Liver (tissue), 9 donors: Measurements from ENCODE around the gene MYMK. TPM values are rescaled to one million over a fixed set of nuclear protein-coding genes. Genes with fewer than 3 reads are reported as not detected.

ENCODE experiments used
- DNase-seq: peaks from one replicate; pipeline ENCODE4 v3.0.0-alpha.2; 2017; ENCODE audit warnings: low spot score
- H3K27ac ChIP-seq, 2 donors: one replicate each; pipeline ENCODE4 v1.7.0; 2013; ENCODE audit warnings: inconsistent platforms in 2 of 2, low read length in 2 of 2, control low read depth in 1 of 2, low read depth in 1 of 2, mild to moderate bottlenecking in 1 of 2
- H3K27me3 ChIP-seq, 4 donors: one replicate each; pipeline versions ENCODE4 v1.6.1 to v1.7.0; 2013; ENCODE audit warnings: low read length in 3 of 4, inconsistent platforms in 1 of 4, mild to moderate bottlenecking in 1 of 4, moderate library complexity in 1 of 4; ENCODE audit not compliant: control insufficient read depth in 4 of 4, insufficient read depth in 4 of 4
- H3K36me3 ChIP-seq, 4 donors: one replicate each; pipeline versions ENCODE4 v1.6.1 to v1.7.0; 2013; ENCODE audit warnings: low read length in 3 of 4, mild to moderate bottlenecking in 3 of 4, low read depth in 1 of 4, moderate library complexity in 1 of 4; ENCODE audit not compliant: control insufficient read depth in 4 of 4, insufficient read depth in 3 of 4
- H3K4me1 ChIP-seq, 4 donors: one replicate each; pipeline versions ENCODE4 v1.6.1 to v1.7.0; 2013; ENCODE audit warnings: low read length in 3 of 4, mild to moderate bottlenecking in 3 of 4, moderate library complexity in 1 of 4; ENCODE audit not compliant: control insufficient read depth in 4 of 4, insufficient read depth in 4 of 4
- H3K4me3 ChIP-seq, 3 donors: one replicate each; pipeline versions ENCODE4 v1.6.1 to v1.7.0; 2013; ENCODE audit warnings: low read length in 3 of 3, control low read depth in 1 of 3, low read depth in 1 of 3, mild to moderate bottlenecking in 1 of 3
- H3K9ac ChIP-seq, 2 donors: one replicate each; pipeline ENCODE4 v1.7.0; 2013; ENCODE audit warnings: low read length in 2 of 2, mild to moderate bottlenecking in 2 of 2, moderate library complexity in 2 of 2, control low read depth in 1 of 2, low read depth in 1 of 2
- H3K9me3 ChIP-seq, 4 donors: one replicate each; pipeline versions ENCODE4 v1.6.1 to v1.7.0; 2013; ENCODE audit warnings: low read length in 3 of 4; ENCODE audit not compliant: control insufficient read depth in 4 of 4
- FOXA1 ChIP-seq: IDR thresholded peaks from 2 replicates; pipeline ENCODE4 v1.6.1; 2016; ENCODE audit warnings: antibody characterized with exemption
- FOXA2 ChIP-seq: IDR thresholded peaks from 2 replicates; pipeline ENCODE4 v1.6.1; 2016; ENCODE audit warnings: antibody characterized with exemption
- HNF4A ChIP-seq, 2 donors: conservative IDR thresholded peaks; 2 replicates each; pipeline ENCODE4 v1.6.1; 2016; ENCODE audit warnings: antibody characterized with exemption in 2 of 2, mild to moderate bottlenecking in 2 of 2
- JUND ChIP-seq, 2 donors: IDR thresholded peaks; 2 replicates each; pipeline ENCODE4 v1.6.1; 2016; ENCODE audit warnings: antibody characterized with exemption in 2 of 2
- NR2F2 ChIP-seq: IDR thresholded peaks from 2 replicates; pipeline ENCODE4 v1.6.1; 2016; ENCODE audit warnings: antibody characterized with exemption
- RAD21 ChIP-seq, 2 donors: IDR thresholded peaks; 2 replicates each; pipeline ENCODE4 v1.6.1; 2016; ENCODE audit warnings: antibody characterized with exemption in 2 of 2, mild to moderate bottlenecking in 2 of 2
- RXRA ChIP-seq, 2 donors: IDR thresholded peaks; 2 replicates each; pipeline ENCODE4 v1.6.1; 2017 to 2018; ENCODE audit warnings: antibody characterized with exemption in 2 of 2, mild to moderate bottlenecking in 1 of 2
- SP1 ChIP-seq: IDR thresholded peaks from 2 replicates; pipeline ENCODE4 v1.6.1; 2018; ENCODE audit warnings: antibody characterized with exemption, mild to moderate bottlenecking
- TAF1 ChIP-seq: conservative IDR thresholded peaks from 2 replicates; pipeline ENCODE4 v1.6.1; 2016; ENCODE audit warnings: antibody characterized with exemption, mild to moderate bottlenecking
- YY1 ChIP-seq: IDR thresholded peaks from 2 replicates; pipeline ENCODE4 v1.6.1; 2016; ENCODE audit warnings: antibody characterized with exemption, mild to moderate bottlenecking
- WGBS: extraction: QIAGEN DNeasy Blood & Tissue Kit; methylation state at CpG from one replicate; pipeline ENCODE4 v1.1.7; 2013; 5-methylcytosine and 5-hydroxymethylcytosine counted together
- polyA plus RNA-seq, 2 donors: library from polyadenylated mRNA; stranded (reverse) in 1 of 2; unstranded in 1 of 2; fragments of 200-250 nt in 1 of 2; fragments of >200 nt in 1 of 2; fragmentation: Nextera tagmentation in 1 of 2; extraction: Ambion mirVana in 1 of 2; gene quantifications; one replicate each; pipeline versions ENCODE4 v1.2.1 to v1.2.3, GENCODE V29; 2013 to 2015
- total RNA-seq, 2 donors: library from RNA; depleted of rRNA; stranded (reverse); fragments of >200 nt; gene quantifications; one replicate each; pipeline ENCODE4 v1.2.3, GENCODE V29; 2014
- TF ChIP-seq, protein P1 (sequence below): fragments of 150-350 bp; IDR thresholded peaks from 2 replicates; pipeline ENCODE4 v1.5.1; 2017; ENCODE audit warnings: improper control_type of control experiment, low read depth, low read length; ENCODE audit not compliant: missing input control
- TF ChIP-seq, protein P2 (sequence below): IDR thresholded peaks from 2 replicates; pipeline ENCODE4 v1.6.1; 2016; ENCODE audit warnings: antibody characterized with exemption
- TF ChIP-seq, protein P3 (sequence below): IDR thresholded peaks from 2 replicates; pipeline ENCODE4 v1.6.1; 2016; ENCODE audit warnings: antibody characterized with exemption, mild to moderate bottlenecking
- TF ChIP-seq, protein P4 (sequence below): IDR thresholded peaks from 2 replicates; pipeline ENCODE4 v1.6.1; 2016; ENCODE audit warnings: antibody characterized with exemption
- donor health status: healthy.
- donor health status: healthy.
- donor health status: healthy.
- donor health status: healthy.
- donor health status: healthy.

Gene MYMK
- total and polyA plus RNA-seq, 4 donors, result not detected

DNA sequence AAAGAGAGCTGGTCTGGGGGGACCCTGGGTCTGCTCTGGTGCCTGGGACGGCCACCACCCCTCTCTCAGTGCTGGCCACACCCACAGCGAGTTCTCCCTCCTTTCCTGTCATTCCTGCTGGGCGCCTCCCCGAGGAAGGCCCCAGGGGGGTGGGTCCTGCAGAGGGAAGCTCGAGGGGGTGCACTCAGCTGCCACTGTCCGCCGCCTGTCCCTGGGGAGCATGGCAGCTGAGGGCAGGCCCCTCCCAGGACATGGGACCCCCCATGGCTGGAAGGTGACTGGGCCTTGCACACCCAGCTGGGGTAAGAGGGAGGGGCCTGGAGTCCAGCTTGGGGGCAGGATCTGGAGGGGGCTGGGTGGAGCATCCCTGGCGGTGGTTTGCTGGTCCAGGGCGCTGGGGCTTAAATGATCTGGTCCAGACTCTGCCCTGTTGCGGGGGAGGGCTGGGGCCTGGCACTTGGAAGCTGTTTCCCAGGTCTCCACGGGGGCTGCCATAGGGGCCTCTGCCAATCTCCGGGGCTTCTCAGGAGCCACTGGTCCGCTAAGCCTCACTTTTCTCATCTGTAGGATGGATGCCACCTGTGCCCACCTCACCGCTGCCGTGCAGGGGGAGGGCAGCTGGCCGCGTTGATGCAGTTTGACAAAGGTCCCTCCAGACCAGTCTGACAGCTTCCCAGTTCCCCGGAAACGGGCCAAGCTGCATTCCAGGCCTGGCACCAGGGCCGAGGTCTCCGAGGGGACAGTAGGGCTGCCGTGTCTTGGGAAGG, 39.9 kb downstream of the MYMK start:
- Histone ChIP-seq H3K9ac (no peak overlapping the region), H3K36me3 (no peaks in the 10 kb centered on the region), H3K4me3 (no peak overlapping the region), H3K27ac (no peak overlapping the region), H3K9me3 (no peaks in the 10 kb centered on the region), H3K27me3 (no peaks in the 10 kb centered on the region), H3K4me1 (peaks cover 0 to 6% (median 1%) of the 10 kb centered on the region in 4 donors)
- no peak for DNase-seq
- WGBS, result 72% methylated on average over 22 of the region's 22 CpGs
- TF ChIP-seq FOXA2 (no peak), RAD21 (IDR thresholded peaks at IDR 0.05) (no peak), SP1 (no peak), HNF4A (conservative IDR thresholded peaks at IDR 0.05) (no peak), NR2F2 (no peak), RXRA (IDR thresholded peaks at IDR 0.05) (no peak), FOXA1 (no peak)
- TF ChIP-seq, protein P1, sequence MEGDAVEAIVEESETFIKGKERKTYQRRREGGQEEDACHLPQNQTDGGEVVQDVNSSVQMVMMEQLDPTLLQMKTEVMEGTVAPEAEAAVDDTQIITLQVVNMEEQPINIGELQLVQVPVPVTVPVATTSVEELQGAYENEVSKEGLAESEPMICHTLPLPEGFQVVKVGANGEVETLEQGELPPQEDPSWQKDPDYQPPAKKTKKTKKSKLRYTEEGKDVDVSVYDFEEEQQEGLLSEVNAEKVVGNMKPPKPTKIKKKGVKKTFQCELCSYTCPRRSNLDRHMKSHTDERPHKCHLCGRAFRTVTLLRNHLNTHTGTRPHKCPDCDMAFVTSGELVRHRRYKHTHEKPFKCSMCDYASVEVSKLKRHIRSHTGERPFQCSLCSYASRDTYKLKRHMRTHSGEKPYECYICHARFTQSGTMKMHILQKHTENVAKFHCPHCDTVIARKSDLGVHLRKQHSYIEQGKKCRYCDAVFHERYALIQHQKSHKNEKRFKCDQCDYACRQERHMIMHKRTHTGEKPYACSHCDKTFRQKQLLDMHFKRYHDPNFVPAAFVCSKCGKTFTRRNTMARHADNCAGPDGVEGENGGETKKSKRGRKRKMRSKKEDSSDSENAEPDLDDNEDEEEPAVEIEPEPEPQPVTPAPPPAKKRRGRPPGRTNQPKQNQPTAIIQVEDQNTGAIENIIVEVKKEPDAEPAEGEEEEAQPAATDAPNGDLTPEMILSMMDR, result no peak
- TF ChIP-seq, protein P2, sequence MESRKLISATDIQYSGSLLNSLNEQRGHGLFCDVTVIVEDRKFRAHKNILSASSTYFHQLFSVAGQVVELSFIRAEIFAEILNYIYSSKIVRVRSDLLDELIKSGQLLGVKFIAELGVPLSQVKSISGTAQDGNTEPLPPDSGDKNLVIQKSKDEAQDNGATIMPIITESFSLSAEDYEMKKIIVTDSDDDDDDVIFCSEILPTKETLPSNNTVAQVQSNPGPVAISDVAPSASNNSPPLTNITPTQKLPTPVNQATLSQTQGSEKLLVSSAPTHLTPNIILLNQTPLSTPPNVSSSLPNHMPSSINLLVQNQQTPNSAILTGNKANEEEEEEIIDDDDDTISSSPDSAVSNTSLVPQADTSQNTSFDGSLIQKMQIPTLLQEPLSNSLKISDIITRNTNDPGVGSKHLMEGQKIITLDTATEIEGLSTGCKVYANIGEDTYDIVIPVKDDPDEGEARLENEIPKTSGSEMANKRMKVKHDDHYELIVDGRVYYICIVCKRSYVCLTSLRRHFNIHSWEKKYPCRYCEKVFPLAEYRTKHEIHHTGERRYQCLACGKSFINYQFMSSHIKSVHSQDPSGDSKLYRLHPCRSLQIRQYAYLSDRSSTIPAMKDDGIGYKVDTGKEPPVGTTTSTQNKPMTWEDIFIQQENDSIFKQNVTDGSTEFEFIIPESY, result no peak
- TF ChIP-seq, protein P3, sequence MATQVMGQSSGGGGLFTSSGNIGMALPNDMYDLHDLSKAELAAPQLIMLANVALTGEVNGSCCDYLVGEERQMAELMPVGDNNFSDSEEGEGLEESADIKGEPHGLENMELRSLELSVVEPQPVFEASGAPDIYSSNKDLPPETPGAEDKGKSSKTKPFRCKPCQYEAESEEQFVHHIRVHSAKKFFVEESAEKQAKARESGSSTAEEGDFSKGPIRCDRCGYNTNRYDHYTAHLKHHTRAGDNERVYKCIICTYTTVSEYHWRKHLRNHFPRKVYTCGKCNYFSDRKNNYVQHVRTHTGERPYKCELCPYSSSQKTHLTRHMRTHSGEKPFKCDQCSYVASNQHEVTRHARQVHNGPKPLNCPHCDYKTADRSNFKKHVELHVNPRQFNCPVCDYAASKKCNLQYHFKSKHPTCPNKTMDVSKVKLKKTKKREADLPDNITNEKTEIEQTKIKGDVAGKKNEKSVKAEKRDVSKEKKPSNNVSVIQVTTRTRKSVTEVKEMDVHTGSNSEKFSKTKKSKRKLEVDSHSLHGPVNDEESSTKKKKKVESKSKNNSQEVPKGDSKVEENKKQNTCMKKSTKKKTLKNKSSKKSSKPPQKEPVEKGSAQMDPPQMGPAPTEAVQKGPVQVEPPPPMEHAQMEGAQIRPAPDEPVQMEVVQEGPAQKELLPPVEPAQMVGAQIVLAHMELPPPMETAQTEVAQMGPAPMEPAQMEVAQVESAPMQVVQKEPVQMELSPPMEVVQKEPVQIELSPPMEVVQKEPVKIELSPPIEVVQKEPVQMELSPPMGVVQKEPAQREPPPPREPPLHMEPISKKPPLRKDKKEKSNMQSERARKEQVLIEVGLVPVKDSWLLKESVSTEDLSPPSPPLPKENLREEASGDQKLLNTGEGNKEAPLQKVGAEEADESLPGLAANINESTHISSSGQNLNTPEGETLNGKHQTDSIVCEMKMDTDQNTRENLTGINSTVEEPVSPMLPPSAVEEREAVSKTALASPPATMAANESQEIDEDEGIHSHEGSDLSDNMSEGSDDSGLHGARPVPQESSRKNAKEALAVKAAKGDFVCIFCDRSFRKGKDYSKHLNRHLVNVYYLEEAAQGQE, result no peak

DNA sequence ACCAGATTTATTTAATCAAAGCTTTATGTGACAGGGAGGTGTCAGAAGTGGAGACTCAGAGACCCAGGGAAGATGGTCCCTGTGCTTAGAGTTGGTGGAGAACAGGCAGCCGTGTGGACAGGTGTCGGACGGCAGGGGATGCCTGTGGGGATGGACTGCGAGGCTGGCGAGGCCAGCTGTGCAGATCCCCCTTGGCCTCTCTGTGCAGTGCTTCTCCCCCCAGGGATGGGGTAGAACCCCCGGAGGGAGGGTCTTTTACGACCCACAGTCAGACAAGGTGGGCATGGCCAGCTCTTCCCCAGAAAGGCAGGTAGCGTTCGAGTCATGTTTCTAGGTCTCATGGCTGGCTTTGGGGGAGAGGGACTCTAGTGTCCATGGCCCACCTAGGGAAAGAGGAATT, 41.1 kb downstream of the MYMK start:
- 83% methylated on average over 9 of the region's 9 CpGs for WGBS
- DNase-seq, result no peak
- TF ChIP-seq YY1 (no peak), JUND (IDR thresholded peaks at IDR 0.05) (no peak), RXRA (IDR thresholded peaks at IDR 0.05) (no peak), TAF1 (no peak), RAD21 (IDR thresholded peaks at IDR 0.05) (no peak)
- TF ChIP-seq, protein P4, sequence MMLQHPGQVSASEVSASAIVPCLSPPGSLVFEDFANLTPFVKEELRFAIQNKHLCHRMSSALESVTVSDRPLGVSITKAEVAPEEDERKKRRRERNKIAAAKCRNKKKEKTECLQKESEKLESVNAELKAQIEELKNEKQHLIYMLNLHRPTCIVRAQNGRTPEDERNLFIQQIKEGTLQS, result no peak
- TF ChIP-seq, protein P1, result no peak

More for the DNA sequence above, 41.1 kb downstream of the MYMK start:
- no peak overlapping the region for H3K27ac ChIP-seq
- H3K4me1 ChIP-seq, result peaks cover 0 to 14% (median 3%) of the 10 kb centered on the region in 4 donors
- no peaks in the 10 kb centered on the region for H3K36me3 ChIP-seq
- no peaks in the 10 kb centered on the region for H3K27me3 ChIP-seq
- H3K4me3 ChIP-seq, result no peak overlapping the region
- H3K9me3 ChIP-seq, result no peaks in the 10 kb centered on the region
- no peak overlapping the region for H3K9ac ChIP-seq
